SK-N-MC (cell line): Measurements from ENCODE around the gene HS3ST2.
A peak's percentile ranks its signal among the peaks of the same experiment; 100 is the strongest.

Experiments
- DNase-seq: peaks from one replicate; pipeline ENCODE4 v3.0.0-alpha.2; 2011; ENCODE audit warnings: low read depth, low spot score
- H3K27ac ChIP-seq: fragments of 200-600 bp; sonication (generic); 2 replicates; pipeline ENCODE4 v1.5.1; 2016; ENCODE audit warnings: mixed run types
- H3K36me3 ChIP-seq: fragments of 200-600 bp; sonication (generic); 2 replicates; pipeline ENCODE4 v1.6.1; 2017; ENCODE audit warnings: antibody characterized with exemption, low read length, mixed read lengths; ENCODE audit not compliant: insufficient read depth
- H3K4me3 ChIP-seq: fragments of 200-600 bp; sonication (generic); 2 replicates; pipeline ENCODE4 v1.5.1; 2016
- H3K9ac ChIP-seq: fragments of 200-600 bp; sonication (generic); 2 replicates; pipeline ENCODE4 v1.8.0; 2017; ENCODE audit warnings: mixed run types, mixed read lengths; ENCODE audit not compliant: insufficient read length
- H3K9me3 ChIP-seq: fragments of 200-600 bp; sonication (generic); 2 replicates; pipeline ENCODE4 v1.6.1; 2017; ENCODE audit warnings: low read depth, mild to moderate bottlenecking, antibody characterized with exemption, low read length, moderate library complexity, mixed read lengths
- EZH2 ChIP-seq: fragments of 200-600 bp; sonication (generic); IDR thresholded peaks from one replicate; pipeline ENCODE4 v1.6.1; 2017; ENCODE audit warnings: antibody characterized with exemption
- FOXP2 ChIP-seq: optimal IDR thresholded peaks from 2 replicates; pipeline ENCODE3; 2011; ENCODE audit warnings: mild to moderate bottlenecking, moderate library complexity; ENCODE audit not compliant: insufficient read depth; ENCODE audit errors: extremely low read length, control extremely low read depth
- POLR2AphosphoS5 ChIP-seq: IDR thresholded peaks from 2 replicates; pipeline ENCODE4 v1.6.1; 2012; ENCODE audit warnings: mild to moderate bottlenecking, low read depth, low read length, borderline replicate concordance

The HS3ST2 gene

GRCh38 chr16:22942811-22943210, 128.8 kb downstream of the HS3ST2 start:
- no peak for DNase-seq
- Histone ChIP-seq H3K36me3 (no peaks in the 10 kb centered on the region), H3K9ac (no peak overlapping the region), H3K27ac (no peak overlapping the region), H3K9me3 (no peaks in the 10 kb centered on the region), H3K4me3 (no peak overlapping the region)
- TF ChIP-seq POLR2AphosphoS5 = no peak
- TF ChIP-seq FOXP2 = no peak
- no peak for TF ChIP-seq EZH2

GRCh38 chr16:22945361-22945760, 131.4 kb downstream of the HS3ST2 start:
- Histone ChIP-seq H3K36me3 (no peaks in the 10 kb centered on the region), H3K27ac (no peak overlapping the region), H3K9ac (no peak overlapping the region), H3K4me3 (no peak overlapping the region), H3K9me3 (no peaks in the 10 kb centered on the region)
- DNase-seq = no peak
- no peak for TF ChIP-seq FOXP2
- TF ChIP-seq EZH2 = no peak
- TF ChIP-seq POLR2AphosphoS5 = no peak

DNA sequence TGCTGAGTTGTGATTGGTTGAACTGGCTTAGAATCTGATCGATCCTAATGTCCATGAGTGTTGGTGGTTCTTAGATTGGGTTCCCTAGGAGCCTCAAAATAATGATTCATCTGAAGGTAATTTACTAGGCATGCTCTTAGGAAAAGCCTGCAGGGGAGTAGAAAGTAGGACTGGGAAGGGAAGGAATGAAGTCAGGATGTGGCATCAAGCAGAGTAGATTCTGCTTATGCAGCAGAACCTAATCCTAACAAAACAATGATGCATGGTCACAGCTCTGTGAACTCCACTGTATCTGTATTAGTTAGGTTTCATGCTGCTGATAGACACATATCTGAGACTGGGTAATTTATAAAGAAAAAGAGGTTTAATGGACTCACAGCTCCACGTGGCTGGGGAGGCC, 132.5 kb downstream of the HS3ST2 start:
- TF ChIP-seq EZH2 (no peak), FOXP2 (no peak), POLR2AphosphoS5 (no peak)
- Histone ChIP-seq H3K4me3 (no peak overlapping the region), H3K9ac (no peak overlapping the region), H3K36me3 (no peaks in the 10 kb centered on the region), H3K27ac (no peak overlapping the region), H3K9me3 (no peaks in the 10 kb centered on the region)
- DNase-seq = no peak

DNA sequence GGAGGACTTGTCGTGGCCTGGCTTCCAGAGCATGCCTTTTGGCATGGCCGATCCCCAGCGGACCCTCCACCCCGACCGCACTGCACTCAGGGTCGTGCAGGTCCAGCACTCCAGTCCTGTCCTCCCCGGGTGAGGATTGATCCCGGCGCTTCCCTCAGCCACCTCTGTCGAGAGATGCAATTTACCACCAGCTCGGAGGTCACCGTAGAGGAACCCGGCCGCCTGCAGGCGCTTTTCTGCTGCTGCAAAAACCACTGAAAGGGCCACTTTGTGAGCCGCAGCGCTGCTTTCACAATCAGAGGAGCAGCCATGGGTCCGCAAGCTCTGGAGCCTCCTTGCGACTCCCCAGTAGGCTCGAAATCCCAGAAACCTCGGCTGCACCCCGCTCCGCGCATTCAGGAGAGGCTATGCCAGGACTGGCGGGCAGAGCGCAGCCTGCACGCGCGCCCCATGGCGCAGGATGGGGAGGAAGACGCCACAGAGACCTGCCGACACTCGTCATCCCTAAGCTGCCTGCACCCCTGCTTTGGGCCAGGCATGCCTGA, 134.2 kb downstream of the HS3ST2 start:
- Histone ChIP-seq H3K4me3 (no peak overlapping the region), H3K9ac (no peak overlapping the region), H3K9me3 (no peaks in the 10 kb centered on the region), H3K27ac (no peak overlapping the region), H3K36me3 (no peaks in the 10 kb centered on the region)
- DNase-seq = no peak
- TF ChIP-seq POLR2AphosphoS5 (no peak), FOXP2 (no peak), EZH2 (no peak)

- no peaks in the 10 kb centered on the region for H3K36me3 ChIP-seq
- no peak overlapping the region for H3K27ac ChIP-seq
- H3K9me3 ChIP-seq = no peaks in the 10 kb centered on the region
- DNase-seq = peak; percentile 30
- TF ChIP-seq FOXP2 (no peak), POLR2AphosphoS5 (no peak), EZH2 (no peak)
- no peak overlapping the region for H3K4me3 ChIP-seq
- H3K9ac ChIP-seq = no peak overlapping the region
Observed at GRCh38 chr16:22948603-22949368, 134.8 kb downstream of the HS3ST2 start.

- H3K9ac ChIP-seq = no peak overlapping the region
- peak; percentile 39 for DNase-seq
- H3K36me3 ChIP-seq = no peaks in the 10 kb centered on the region
- H3K9me3 ChIP-seq = no peaks in the 10 kb centered on the region
- TF ChIP-seq FOXP2 = no peak
- TF ChIP-seq POLR2AphosphoS5 = no peak
- TF ChIP-seq EZH2 = no peak
- no peak overlapping the region for H3K27ac ChIP-seq
- H3K4me3 ChIP-seq = 0 out of 2 replicates have a peak overlapping the region, but pooled peaks have one; percentile 20
Observed at GRCh38 chr16:22955461-22956070, 141.6 kb downstream of the HS3ST2 start.

GRCh38 chr16:22961206-22961605, 147.2 kb downstream of the HS3ST2 start:
- DNase-seq = no peak
- Histone ChIP-seq H3K27ac (no peak overlapping the region), H3K4me3 (no peak overlapping the region), H3K36me3 (no peaks in the 10 kb centered on the region), H3K9ac (no peak overlapping the region), H3K9me3 (no peaks in the 10 kb centered on the region)
- TF ChIP-seq EZH2 (no peak), FOXP2 (no peak), POLR2AphosphoS5 (no peak)

GRCh38 chr16:22962905-22963304, 148.9 kb downstream of the HS3ST2 start:
- Histone ChIP-seq H3K9me3 (no peaks in the 10 kb centered on the region), H3K9ac (no peak overlapping the region), H3K27ac (no peak overlapping the region), H3K4me3 (no peak overlapping the region), H3K36me3 (no peaks in the 10 kb centered on the region)
- no peak for DNase-seq
- TF ChIP-seq EZH2 = no peak
- TF ChIP-seq FOXP2 = no peak
- no peak for TF ChIP-seq POLR2AphosphoS5
